H9 (cell line): ENCODE measurements around the gene CDK5. TPM values are rescaled to one million over a fixed set of nuclear protein-coding genes. Genes with fewer than 3 reads are reported as not detected.

Experiments used
- DNase-seq: peaks from one replicate; pipeline ENCODE4 v3.0.0-alpha.2; 2017
- H2AFZ ChIP-seq: one replicate; pipeline ENCODE4 v1.6.1; 2013; ENCODE audit warnings: mild to moderate bottlenecking, low read length, control low read depth, moderate library complexity
- H2AK5ac ChIP-seq: 2 replicates; pipeline ENCODE4 v1.6.1; 2013; ENCODE audit warnings: low read length, control low read depth, mixed read lengths; ENCODE audit not compliant: insufficient read length
- H2BK120ac ChIP-seq: one replicate; pipeline ENCODE4 v1.6.1; 2013; ENCODE audit warnings: low read depth, mild to moderate bottlenecking, low read length, control low read depth, inconsistent platforms; ENCODE audit not compliant: poor library complexity, severe bottlenecking
- H2BK12ac ChIP-seq: 2 replicates; pipeline ENCODE4 v1.6.1; 2013; ENCODE audit warnings: low read length, control low read depth, mixed read lengths, low read depth; ENCODE audit not compliant: insufficient read length
- H2BK15ac ChIP-seq: 2 replicates; pipeline ENCODE4 v1.6.1; 2013; ENCODE audit warnings: low read depth, low read length, control low read depth
- H2BK20ac ChIP-seq: one replicate; pipeline ENCODE4 v1.6.1; 2013; ENCODE audit warnings: low read depth, mild to moderate bottlenecking, low read length, control low read depth, inconsistent platforms; ENCODE audit not compliant: poor library complexity, severe bottlenecking
- H2BK5ac ChIP-seq: 2 replicates; pipeline ENCODE4 v1.6.1; 2013; ENCODE audit warnings: low read length, control low read depth, mixed read lengths; ENCODE audit not compliant: insufficient read length
- H3K14ac ChIP-seq: 2 replicates; pipeline ENCODE4 v1.6.1; 2013; ENCODE audit warnings: low read length, control low read depth; ENCODE audit not compliant: insufficient read depth
- H3K18ac ChIP-seq: 2 replicates; pipeline ENCODE4 v1.6.1; 2013; ENCODE audit warnings: low read depth, mild to moderate bottlenecking, mixed read lengths, low read length, control low read depth; ENCODE audit not compliant: insufficient read length
- H3K23ac ChIP-seq: 2 replicates; pipeline ENCODE4 v1.6.1; 2013; ENCODE audit warnings: low read length, control low read depth, mixed read lengths, low read depth; ENCODE audit not compliant: insufficient read length
- H3K23me2 ChIP-seq: 2 replicates; pipeline ENCODE4 v1.6.1; 2013; ENCODE audit warnings: low read depth, mild to moderate bottlenecking, mixed read lengths, low read length, control low read depth; ENCODE audit not compliant: insufficient read length, poor library complexity, severe bottlenecking
- H3K27ac ChIP-seq: 2 replicates; pipeline ENCODE4 v1.5.1; 2013; ENCODE audit warnings: low read length, control low read depth, mixed read lengths, low read depth; ENCODE audit not compliant: insufficient read length
- H3K27me3 ChIP-seq: 2 replicates; pipeline ENCODE4 v1.6.1; 2013; ENCODE audit warnings: low read length, control low read depth, inconsistent platforms; ENCODE audit not compliant: insufficient read depth
- H3K4ac ChIP-seq: 2 replicates; pipeline ENCODE4 v1.6.1; 2013; ENCODE audit warnings: low read depth, mild to moderate bottlenecking, control low read depth, inconsistent platforms, low read length, moderate library complexity
- H3K4me1 ChIP-seq: 2 replicates; pipeline ENCODE4 v1.6.1; 2013; ENCODE audit warnings: low read length, control low read depth, inconsistent platforms; ENCODE audit not compliant: insufficient read depth
- H3K4me2 ChIP-seq: 2 replicates; pipeline ENCODE4 v1.6.1; 2013; ENCODE audit warnings: low read length, control low read depth, mixed read lengths; ENCODE audit not compliant: insufficient read length, insufficient read depth
- H3K56ac ChIP-seq: 2 replicates; pipeline ENCODE4 v1.6.1; 2013; ENCODE audit warnings: low read depth, mild to moderate bottlenecking, mixed read lengths, low read length, control low read depth; ENCODE audit not compliant: insufficient read length
- H3K79me1 ChIP-seq: 2 replicates; pipeline ENCODE4 v1.6.1; 2013; ENCODE audit warnings: low read depth, mild to moderate bottlenecking, moderate library complexity, low read length, control low read depth, inconsistent platforms; ENCODE audit not compliant: insufficient read depth, poor library complexity, severe bottlenecking
- H3K79me2 ChIP-seq: 2 replicates; pipeline ENCODE4 v1.6.1; 2013; ENCODE audit warnings: low read length, control low read depth, inconsistent platforms; ENCODE audit not compliant: insufficient read depth
- H3K9ac ChIP-seq: 2 replicates; pipeline ENCODE4 v1.6.1; 2013; ENCODE audit warnings: low read length, control low read depth, mixed read lengths; ENCODE audit not compliant: insufficient read length; ENCODE audit errors: extremely low read depth
- H3K9me3 ChIP-seq: one replicate; pipeline ENCODE4 v1.6.1; 2013; ENCODE audit warnings: low read depth, low read length, inconsistent platforms; ENCODE audit not compliant: control insufficient read depth
- H3T11ph ChIP-seq: one replicate; pipeline ENCODE4 v1.6.1; 2013; ENCODE audit warnings: mild to moderate bottlenecking, low read length, control low read depth, inconsistent platforms
- H4K20me1 ChIP-seq: one replicate; pipeline ENCODE4 v1.6.1; 2013; ENCODE audit not compliant: control insufficient read depth, insufficient read length, insufficient read depth
- H4K5ac ChIP-seq: 2 replicates; pipeline ENCODE4 v1.6.1; 2013; ENCODE audit warnings: low read depth, mild to moderate bottlenecking, mixed read lengths, low read length, control low read depth; ENCODE audit not compliant: insufficient read length
- H4K8ac ChIP-seq: replicated peaks from 2 replicates; pipeline ENCODE4 v1.6.1; 2013; ENCODE audit warnings: low read length, control low read depth, mixed read lengths, low read depth; ENCODE audit not compliant: insufficient read length
- H4K91ac ChIP-seq: 2 replicates; pipeline ENCODE4 v1.6.1; 2013; ENCODE audit warnings: low read depth, mild to moderate bottlenecking, moderate library complexity, mixed read lengths, low read length, control low read depth; ENCODE audit not compliant: insufficient read length
- H3K27ac Mint-ChIP-seq, 3 experiments: 2 replicates in 2 of 3; 3 replicates in 1 of 3; pipeline ENCODE4 v1.8.0; 2020 to 2021; ENCODE audit warnings: mixed read lengths in 3 of 3, mild to moderate bottlenecking in 1 of 3, moderate library complexity in 1 of 3
- H3K27me3 Mint-ChIP-seq: 2 replicates; pipeline ENCODE4 v1.8.0; 2021; ENCODE audit warnings: low read depth, mild to moderate bottlenecking, moderate library complexity, mixed read lengths
- H3K36me3 Mint-ChIP-seq, 3 experiments: 2 replicates in 2 of 3; 3 replicates in 1 of 3; pipeline ENCODE4 v1.8.0; 2020 to 2021; ENCODE audit warnings: low read depth in 3 of 3, mixed read lengths in 3 of 3; ENCODE audit not compliant: insufficient read depth in 1 of 3
- H3K4me1 Mint-ChIP-seq, 2 experiments: 2 replicates each; pipeline ENCODE4 v1.8.0; 2020; ENCODE audit warnings: mixed read lengths in 2 of 2
- H3K4me3 Mint-ChIP-seq, 2 experiments: 2 replicates in 1 of 2; 3 replicates in 1 of 2; pipeline ENCODE4 v1.8.0; 2020 to 2021; ENCODE audit warnings: mild to moderate bottlenecking in 2 of 2, mixed read lengths in 2 of 2, moderate library complexity in 1 of 2
- H3K9me3 Mint-ChIP-seq, 2 experiments: 2 replicates in 1 of 2; 3 replicates in 1 of 2; pipeline ENCODE4 v1.8.0; 2020; ENCODE audit warnings: mild to moderate bottlenecking in 2 of 2, mixed read lengths in 2 of 2, moderate library complexity in 1 of 2
- CTCF ChIP-seq: fragments of 200-600 bp; sonication (generic); conservative IDR thresholded peaks from 3 replicates; pipeline ENCODE4 v1.8.0; 2021; ENCODE audit warnings: antibody characterized with exemption, mild to moderate bottlenecking
- WGBS: extraction: QIAGEN DNeasy Blood & Tissue Kit; methylation state at CpG from one replicate; pipeline ENCODE4 v1.1.7; 2013; ENCODE audit warnings: missing lambda C conversion rate, low lambda C conversion rate, mixed read lengths; ENCODE audit not compliant: insufficient read length; ENCODE audit errors: extremely low coverage; 5-methylcytosine and 5-hydroxymethylcytosine counted together
- total RNA-seq: library from RNA; stranded (reverse); gene quantifications from 2 replicates; pipeline ENCODE4 v1.2.1, GENCODE V29; 2021

The CDK5 gene
- total RNA-seq, 1 experiment from 2014 or later: 19.9 TPM

- H2BK5ac ChIP-seq: no peak overlapping the region
- no peak overlapping the region for H2BK20ac ChIP-seq
- no peaks in the 10 kb centered on the region for H3K27me3 ChIP-seq
- H2AK5ac ChIP-seq: no peak overlapping the region
- no peak overlapping the region for H2BK120ac ChIP-seq
- Mint-ChIP-seq H3K9me3 (no peaks in the 10 kb centered on the region), H3K36me3 (peaks cover 0 to 2% (median 1%) of the 10 kb centered on the region in 3 experiments; a peak in 2 of 7 replicates), H3K4me3 (no peak overlapping the region; a peak in 1 of 5 replicates), H3K27me3 (peaks cover 28% of the 10 kb centered on the region), H3K27ac (no peak overlapping the region), H3K4me1 (peaks cover 21 to 49% of the 10 kb centered on the region in 2 experiments)
- peaks cover 4% of the 10 kb centered on the region; the same call in 1 of the 2 replicates for H3K4me1 ChIP-seq
- H4K91ac ChIP-seq: no peak overlapping the region
- H3K27ac ChIP-seq: no peak overlapping the region
- H2BK15ac ChIP-seq: no peak overlapping the region
- no peak overlapping the region for H3K9ac ChIP-seq
- H3K4me2 ChIP-seq: no peak overlapping the region
- no peak overlapping the region for H3K23ac ChIP-seq
- H4K5ac ChIP-seq: no peak overlapping the region
- H2BK12ac ChIP-seq: no peak overlapping the region
- no peaks in the 10 kb centered on the region for H3K79me1 ChIP-seq
- H3K14ac ChIP-seq: no peak overlapping the region; the same call in 1 of the 2 replicates
- peaks cover 8% of the 10 kb centered on the region for H3K23me2 ChIP-seq
- H4K20me1 ChIP-seq: no peaks in the 10 kb centered on the region
- no peaks in the 10 kb centered on the region for H3K79me2 ChIP-seq
- no peak overlapping the region for H3K4ac ChIP-seq
- no peak overlapping the region for H4K8ac ChIP-seq
- H2AFZ ChIP-seq: no peak overlapping the region
- no peak overlapping the region for H3T11ph ChIP-seq
- no peak for DNase-seq
- H3K9me3 ChIP-seq: no peaks in the 10 kb centered on the region
- TF ChIP-seq CTCF: no peak
- WGBS: no CpG with 5 or more reads among the region's 7 CpGs
- H3K56ac ChIP-seq: no peak overlapping the region
- no peak overlapping the region for H3K18ac ChIP-seq
Measured at GRCh38 chr7:151010037-151010306, 47.7 kb downstream of the CDK5 start.
